Islet precursor cell (in vitro differentiated cells): ENCODE results near the gene DEPDC5.
"Not testable (repeated sequence)": the region's sequence is repeated elsewhere in the genome, so short reads cannot be mapped to it uniquely, and the experiment has no call there.

Experiments used
- DNase-seq: peaks from one replicate; pipeline ENCODE4 v3.0.0-alpha.2; 2018

Gene DEPDC5

DNA sequence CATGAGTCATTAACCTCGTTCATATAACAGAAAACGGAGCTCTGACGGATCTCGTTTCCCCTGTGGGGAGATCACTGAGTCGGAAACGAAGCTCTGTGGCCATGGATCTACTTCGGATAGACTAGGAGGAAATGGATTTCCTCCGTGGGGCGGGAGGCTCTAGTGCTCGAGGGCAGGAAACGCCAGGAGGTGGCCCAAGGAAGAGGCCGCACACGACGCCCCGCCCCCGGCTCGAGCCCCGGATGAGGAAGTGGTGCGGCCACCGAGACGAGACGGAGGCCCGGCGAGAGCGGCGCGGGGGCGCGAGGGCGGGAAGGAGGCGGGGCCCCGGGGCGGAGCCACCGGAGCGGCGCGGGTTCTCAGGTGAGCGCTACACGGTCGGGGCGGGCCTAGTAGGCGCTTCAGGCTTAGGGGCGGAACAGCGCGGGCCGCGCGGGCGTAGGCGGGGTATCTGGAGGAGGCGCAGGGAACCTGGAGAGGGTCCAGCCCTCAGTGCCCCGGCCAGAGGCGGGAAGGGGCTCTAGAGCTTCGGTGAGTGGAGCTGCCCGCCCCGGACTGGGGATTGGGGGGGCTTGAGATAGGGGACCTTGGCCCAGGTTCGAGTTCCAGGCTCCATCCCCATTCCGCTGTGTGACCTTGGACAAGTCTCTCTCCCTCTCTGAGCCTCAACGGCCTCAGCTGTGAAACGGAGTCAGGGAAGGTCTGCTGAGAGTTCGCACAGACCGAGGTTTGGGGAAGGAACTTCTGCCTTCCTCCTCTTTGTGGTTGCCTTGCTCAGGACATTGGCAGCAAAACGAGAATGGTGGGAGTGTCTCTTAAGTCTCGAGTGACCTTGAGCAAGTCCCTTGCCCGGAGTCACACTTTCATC, at the start of gene DEPDC5:
Gene DEPDC5, plus strand, starts transcription at position 386 of the 868 bp plus-strand sequence. CDS start 903 bp downstream, outside the sequence.
- DNase-seq: peak; percentile 98

DNA sequence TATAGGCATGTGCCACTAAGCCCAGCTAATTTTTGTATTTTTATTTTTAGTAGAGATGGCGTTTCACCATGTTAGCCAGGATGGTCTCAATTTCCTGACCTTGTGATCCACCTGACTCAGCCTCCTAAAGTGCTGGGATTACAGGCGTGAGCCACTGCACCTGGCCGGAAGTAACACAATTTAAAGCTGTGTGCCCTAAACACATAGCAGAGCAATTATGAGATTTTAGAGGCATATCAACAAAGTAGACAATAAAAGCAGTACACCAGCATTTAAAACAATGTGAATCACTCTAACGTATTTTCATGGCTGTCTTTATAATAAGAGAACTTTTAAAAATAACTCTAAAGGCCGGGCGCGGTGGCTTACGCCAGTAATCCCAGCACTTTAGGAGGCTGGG, 46.3 kb upstream of the DEPDC5 start:
- no peak for DNase-seq

DNA sequence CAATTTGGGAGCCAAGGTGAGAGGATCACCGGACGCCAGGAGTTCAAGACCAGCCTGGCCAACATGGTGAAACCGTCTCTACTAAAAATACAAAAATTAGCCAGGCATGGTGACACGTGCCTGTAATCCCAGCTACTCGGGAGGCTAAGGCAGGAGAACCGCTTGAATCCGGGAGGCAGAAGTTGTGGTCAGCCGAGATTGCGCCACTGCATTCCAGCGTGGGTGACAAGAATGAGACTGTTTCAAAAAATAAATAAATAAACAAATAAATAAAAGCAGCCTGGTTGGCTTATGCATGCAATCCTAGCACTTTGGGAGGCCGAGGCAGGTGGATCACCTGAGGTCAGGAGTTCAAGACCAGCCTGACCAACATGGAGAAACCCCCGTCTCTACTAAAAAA, 42.6 kb upstream of the DEPDC5 start:
- not testable (repeated sequence) for DNase-seq

DNA sequence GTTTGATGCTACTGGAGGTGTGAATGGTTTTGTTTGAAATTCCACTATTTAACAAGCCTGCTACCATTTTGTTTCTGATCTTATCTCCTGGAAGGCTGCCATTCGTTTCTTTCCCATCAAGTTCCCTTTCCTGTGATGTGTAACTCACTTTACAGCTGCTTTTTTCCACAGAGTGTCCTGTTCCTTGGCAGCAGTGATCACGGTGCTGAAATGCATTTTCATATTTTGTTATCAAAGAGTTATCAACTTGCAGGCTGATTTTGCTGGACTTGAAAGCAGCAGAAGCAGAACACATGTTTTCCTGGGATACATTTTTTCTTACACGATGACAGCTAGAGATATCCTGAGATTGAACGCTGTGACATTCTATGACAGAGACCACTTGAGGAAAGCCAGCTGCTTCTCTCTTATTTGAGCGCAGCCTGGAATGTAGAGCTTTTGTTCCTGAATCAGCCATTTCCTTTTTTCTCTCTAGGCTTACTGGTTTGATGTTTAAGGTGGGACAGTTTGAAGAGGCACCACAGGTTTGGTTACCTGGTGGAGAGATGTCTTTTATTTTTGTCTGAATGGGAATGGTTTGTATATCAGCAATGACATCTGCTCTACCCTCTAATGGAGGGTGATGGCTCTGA, 38.6 kb upstream of the DEPDC5 start:
- DNase-seq: no peak

DNA sequence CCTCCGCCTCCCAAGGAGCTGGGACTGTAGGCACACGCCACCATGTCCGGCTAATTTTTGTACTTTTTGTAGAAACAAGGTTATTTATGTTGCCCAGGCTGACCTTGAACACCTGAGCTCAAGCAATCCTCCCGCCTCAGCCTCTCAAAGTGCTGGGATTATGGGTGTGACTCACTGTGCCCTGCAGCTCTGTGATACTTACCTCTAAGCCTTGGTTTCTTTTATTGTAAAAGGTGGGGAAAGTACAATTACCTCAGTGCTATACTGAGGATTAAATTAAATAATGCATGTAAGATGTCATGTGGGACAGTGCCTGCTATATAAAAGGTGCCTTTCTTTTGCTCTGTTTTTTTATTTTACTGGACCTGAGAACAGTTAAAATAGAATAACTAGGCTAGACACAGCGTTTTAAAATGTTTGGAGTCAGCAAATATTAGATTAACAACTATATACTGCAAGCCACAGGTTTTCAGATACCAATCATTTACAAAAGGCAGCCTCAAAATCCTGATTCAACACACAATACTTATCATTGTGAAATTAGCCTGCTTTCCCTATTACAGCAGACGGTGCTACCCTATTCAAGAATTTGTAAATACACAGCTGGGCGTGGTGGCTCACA, 33.9 kb upstream of the DEPDC5 start:
- no peak for DNase-seq

DNA sequence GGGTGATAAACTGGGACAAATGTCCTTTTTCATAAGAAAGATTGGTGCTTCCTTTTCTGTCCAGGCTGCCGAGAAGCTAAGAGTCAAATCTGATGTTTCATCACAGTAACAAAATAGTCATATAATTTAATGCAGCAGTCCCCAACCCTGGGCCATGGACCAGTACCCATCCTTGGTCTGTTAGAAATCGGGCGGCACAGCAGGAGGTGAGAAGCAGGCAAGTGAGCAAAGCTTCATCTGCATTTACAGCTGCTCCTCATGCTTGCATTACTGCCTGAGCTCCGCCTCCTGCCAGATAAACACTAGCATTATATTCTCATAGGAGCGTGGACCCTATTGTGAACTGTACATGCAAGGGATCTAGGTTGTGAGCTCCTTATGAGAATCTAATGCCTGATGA, 30.1 kb upstream of the DEPDC5 start:
- DNase-seq: no peak

DNA sequence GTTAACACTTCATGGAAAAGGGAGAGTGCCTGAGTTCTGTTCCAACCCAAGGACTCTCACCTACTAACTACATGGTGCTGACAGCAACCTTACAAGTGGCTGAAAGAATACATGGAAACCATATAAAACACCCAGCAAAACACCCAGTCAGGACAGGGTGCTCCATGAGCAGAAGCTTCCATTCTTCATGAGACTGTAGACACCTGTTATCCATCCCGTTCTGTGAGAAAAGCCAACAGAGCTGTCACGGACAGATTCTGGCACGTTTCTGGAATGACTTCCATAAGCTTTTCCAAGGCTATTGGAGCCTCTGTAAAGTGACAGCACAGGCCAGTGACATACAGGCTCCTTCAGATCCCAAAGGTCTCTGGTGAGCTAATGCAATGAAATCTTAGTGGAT, 27.1 kb upstream of the DEPDC5 start:
- DNase-seq: no peak

DNA sequence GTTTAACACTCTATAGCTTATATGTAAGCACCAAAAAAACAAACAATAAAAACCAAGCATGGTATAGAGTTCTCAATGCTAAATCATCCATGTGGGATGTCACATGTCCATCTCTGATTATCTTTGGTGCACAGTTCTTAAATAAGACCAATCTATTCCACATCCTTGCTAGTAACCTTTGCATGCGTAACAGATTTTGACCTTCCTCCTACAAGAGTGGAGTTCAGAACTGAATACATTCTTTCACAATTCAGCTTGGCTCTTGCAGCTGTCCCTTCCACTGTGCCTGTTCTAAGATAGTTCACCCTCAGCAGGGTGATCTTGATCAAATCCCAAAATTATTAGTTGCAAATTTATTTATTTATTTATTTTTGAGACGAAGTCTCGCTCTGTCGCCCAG, 25.0 kb upstream of the DEPDC5 start:
- no peak for DNase-seq

DNA sequence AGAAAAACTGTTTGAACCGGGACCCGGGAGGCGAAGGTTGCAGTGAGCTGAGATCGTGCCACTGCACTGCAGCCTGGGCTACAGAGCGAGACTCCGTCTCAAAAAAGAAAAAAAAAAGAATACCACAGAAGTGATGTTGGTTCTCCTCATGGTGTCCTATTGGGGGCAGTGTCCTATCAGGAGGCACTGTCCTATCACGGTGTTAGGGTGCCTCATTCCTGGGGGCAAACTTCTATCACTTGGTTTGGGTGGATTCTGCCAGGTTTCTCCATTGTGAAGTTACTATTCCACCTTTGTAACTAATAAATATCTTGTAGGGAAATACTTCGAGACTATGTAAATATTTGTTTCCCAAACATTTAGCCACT, 23.5 kb upstream of the DEPDC5 start:
- DNase-seq: no peak

DNA sequence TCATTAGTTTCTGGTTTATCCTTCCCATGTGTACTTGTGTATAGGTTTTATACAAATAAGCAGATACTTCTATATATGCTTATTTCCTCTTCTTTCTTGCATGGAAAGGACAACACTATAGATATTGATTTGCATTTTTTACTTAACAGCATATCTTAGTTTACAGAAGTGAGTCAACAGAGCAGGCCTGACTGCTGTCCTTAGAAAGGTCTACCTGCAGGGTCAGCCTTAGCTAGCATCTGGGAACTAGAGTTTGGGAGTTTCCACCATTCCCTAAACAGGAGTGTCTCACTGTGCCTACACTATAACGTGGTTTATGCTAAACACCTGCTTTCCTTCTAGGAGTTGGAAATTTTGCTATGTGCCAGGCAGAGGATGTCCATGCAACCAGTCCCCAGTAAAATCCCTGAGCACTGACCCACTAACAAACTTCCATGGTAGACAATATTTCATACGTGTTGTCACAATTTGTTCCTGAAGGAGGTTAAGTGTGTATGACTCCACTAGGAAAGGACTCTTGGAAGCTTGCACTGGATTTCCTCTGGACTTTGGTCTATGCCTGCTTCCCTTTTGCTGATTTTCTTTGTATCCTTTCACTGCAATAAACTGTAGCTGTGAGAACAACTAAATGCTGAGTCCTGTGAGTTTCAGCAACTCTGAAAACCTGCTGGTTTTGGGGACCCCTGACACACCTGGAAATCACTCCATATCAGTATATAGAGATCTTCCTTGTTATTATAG, 21.6 kb upstream of the DEPDC5 start:
- no peak for DNase-seq

DNA sequence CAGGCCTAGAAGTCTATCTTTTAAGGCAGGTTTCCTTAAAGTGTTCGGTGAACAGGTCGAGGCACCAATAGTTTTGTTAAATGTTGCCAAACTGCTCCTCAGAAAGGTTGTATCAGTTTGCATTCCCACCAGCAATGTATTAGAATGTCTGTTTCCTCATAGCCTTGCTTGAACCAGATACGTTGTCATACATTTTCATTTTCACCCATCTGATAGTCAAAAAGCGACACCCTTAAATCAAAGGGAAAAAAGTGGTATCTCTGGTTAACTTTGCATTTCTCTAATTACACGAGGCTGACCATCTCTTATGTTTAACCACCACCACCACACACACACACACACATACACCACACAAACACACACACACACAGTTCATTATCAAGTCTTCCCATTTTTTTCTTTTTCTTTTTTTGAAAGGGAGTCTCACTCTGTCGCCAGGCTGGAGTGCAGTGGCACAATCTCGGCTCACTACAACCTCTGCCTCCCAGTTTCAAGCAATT, 20.2 kb upstream of the DEPDC5 start:
- DNase-seq: no peak

DNA sequence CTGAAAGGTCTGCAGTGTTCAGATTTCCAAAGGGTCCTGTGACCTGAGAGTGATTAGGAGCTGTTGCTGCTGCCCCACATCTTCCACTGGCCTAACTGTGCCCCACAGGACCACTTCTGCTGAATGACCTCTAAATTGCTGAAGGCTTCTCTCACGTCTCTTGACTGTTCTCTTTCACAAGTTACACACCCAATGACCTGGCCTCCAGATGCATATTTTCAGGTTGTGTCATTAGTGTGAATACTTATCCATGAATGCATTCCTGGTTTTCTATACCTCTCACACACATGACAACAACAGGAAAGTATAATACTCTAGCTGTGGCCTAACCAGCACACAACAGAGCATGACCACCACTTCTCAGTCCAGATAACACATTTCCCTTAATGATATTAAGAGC, 19.3 kb upstream of the DEPDC5 start:
- no peak for DNase-seq

DNA sequence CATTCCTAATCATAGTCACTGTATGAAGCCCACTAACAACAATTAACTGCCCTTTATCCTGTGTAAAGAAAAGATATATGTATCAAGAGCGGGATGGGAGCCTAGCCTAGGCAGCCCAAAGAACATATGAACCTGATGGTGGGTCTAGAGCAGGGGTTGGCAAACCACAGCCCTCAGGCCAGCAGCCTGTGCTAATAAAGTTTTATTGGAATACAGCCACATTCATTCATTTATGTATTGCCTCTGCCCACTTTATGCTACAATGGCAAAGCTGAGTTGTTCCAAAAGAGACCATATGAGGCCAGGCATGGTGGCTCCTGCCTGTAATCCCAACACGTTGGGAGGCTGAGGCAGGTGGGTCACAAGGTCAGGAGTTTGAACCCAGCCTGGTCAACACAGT, 17.4 kb upstream of the DEPDC5 start:
- DNase-seq: no peak

DNA sequence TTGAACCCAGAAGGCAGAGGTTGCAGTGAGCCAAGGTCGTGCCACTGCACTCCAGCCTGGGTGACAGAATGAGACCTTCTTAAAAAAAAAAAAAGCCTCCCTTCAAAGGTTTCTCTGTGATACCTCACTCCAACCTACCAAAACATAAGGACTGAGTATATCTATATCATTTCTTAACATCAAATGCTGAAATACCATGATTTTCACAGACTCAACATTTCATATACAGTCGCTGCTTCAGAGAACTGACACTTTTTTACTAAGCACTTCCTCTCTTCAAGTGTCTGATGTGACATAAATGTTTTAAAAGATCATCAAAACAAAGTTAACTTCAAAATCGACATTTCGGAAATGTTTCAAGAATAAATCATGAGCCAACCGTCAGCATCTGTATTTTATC, 15.9 kb upstream of the DEPDC5 start:
- DNase-seq: no peak

DNA sequence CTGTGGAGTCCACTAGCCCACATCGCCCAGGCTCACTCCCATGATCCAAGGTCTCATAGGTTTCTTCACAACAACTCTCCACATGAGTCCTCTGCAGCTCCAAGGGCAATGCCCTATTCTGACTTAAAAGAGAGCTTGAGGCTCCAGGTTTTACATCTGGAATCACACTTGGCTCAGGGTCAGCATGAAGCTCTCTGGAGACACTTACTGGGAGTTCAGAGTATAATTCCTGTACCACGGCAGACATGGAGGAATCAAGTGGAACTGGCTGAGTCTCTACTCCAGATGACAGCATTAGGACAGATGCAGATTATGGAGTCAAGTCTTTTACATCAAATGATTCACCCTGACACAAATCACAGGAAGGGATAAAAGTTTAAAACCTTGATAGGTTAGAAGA, 15.3 kb upstream of the DEPDC5 start:
- no peak for DNase-seq

DNA sequence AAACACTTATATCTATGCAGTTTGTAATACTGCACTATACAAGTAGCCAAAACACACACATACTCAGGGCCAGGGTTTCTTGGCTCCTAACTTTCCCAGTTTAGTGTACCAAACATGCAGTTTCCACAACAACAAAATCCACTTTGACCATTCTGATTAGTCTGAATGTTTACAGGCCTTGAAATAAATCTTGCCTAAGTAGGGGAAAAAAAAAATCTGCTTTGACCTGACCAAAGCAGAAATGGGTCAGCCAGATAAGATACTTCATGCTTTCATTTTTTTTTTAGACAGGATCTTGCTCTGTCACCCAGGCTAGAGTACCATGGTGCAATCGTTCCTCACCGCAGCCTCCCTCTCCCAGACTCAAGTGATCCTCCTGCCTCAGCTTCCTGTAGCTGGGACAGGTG, 14.0 kb upstream of the DEPDC5 start:
- DNase-seq: no peak

DNA sequence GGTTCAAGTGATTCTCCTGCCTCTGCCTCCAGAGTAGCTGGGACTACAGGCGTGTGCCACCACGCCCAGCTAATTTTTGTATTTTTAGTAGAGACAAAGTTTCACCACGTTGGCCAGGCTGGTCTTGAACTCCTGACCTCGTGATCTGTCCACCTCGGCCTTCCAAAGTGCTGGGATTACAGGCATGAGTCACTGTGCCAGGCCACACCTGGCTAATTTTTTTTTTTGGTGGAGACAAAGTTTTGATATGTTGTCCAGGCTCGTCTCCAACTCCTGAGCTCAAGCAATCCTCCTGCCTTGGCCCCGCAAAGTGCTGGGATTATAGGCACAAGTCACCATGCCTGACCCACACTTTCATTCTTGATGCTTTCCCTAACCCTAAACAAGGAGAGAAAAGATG, 13.5 kb upstream of the DEPDC5 start:
- DNase-seq: not testable (repeated sequence)

DNA sequence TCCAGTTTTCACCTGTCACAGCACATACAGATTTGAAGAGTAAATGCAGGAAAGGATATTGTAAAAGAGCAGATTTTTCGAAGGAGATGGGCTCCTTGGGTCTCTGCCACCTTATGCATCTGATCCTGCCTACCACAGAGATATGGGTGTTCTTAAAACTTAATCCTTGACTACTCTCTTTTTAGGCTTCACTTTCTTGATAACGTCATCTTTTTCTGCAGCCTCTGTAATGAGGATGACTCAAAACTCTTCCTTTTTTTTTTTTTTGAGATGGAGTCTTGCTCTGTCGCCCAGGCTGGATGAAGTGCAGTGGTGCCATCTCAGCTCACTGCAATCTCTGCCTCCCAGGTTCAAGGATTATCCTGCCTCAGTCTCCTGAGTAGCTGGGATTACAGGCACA, 11.7 kb upstream of the DEPDC5 start:
- DNase-seq: no peak

DNA sequence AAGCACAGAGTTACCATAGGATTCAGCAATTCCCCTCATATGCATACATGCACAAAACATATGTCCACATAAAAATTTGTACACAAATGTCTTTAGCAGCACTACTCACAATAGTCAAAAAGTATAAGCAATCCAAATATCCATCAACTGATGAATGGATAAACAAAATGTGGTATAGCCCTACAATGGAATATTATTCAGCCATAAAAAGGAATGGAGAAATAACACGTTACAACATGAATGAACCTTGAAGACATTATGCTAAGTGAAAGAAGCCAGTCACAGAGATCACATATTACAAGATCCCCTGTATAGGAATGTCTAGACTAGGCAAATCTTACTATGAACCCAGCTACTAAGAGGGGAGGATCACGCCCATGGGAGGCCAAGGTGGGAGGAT, 11.1 kb upstream of the DEPDC5 start:
- DNase-seq: no peak

DNA sequence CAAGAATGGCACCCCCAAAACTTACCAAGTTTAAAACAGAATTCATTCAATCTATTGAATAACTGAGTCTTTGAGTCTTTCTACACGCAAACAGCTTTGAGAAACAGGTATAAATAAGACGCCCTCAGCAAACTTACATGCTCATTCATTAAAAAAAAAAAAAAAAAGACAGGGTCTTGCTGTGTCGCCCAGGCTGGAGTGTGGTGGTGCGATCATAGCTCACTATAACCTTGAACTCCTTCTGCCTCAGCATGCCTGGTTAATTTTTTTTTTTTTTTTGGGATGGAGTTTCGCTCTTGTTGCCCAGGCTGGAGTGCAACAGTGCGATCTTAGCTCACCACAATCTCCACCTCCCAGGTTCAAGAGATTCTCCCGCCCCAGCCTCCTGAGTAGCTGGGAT, 9.9 kb upstream of the DEPDC5 start:
- DNase-seq: no peak

DNA sequence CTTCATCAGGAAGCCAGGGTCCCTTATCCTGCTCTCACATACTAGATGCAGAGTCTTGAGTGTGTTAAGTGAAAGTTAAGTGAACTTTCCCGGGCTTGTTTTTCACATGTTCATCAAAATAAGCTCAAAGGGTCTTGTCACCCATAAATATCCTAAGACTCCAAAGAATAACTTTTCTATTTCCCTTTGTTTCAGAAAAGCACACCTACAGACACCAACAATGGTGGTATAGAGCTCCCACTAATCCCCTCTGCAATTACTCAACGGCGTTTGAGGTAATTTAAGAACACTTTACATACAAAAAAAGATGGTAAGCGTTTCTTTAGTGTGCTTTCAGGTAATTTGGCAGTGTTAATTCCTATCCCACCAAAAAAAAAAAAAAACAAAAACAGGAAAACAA, 6.4 kb upstream of the DEPDC5 start:
- DNase-seq: no peak

DNA sequence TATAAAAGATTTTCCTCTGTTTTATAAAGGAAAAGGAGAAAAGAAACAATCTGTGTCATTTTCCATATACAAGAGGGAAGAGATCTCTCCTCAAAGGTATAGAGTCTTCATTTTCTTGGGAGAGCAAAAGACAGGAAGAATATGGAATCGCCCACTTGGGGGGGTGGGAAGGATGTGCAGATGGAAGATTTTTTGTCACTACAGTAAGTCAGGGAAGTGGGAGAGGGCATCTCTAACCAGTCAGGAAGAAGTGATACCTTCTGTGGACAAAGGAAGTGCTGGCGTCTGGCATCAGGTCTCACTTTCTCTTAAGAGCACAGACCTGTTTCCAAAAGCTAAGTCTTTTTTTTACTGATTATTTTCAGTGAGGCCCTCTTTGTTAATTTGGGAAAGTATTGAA, 5.3 kb upstream of the DEPDC5 start:
- no peak for DNase-seq

DNA sequence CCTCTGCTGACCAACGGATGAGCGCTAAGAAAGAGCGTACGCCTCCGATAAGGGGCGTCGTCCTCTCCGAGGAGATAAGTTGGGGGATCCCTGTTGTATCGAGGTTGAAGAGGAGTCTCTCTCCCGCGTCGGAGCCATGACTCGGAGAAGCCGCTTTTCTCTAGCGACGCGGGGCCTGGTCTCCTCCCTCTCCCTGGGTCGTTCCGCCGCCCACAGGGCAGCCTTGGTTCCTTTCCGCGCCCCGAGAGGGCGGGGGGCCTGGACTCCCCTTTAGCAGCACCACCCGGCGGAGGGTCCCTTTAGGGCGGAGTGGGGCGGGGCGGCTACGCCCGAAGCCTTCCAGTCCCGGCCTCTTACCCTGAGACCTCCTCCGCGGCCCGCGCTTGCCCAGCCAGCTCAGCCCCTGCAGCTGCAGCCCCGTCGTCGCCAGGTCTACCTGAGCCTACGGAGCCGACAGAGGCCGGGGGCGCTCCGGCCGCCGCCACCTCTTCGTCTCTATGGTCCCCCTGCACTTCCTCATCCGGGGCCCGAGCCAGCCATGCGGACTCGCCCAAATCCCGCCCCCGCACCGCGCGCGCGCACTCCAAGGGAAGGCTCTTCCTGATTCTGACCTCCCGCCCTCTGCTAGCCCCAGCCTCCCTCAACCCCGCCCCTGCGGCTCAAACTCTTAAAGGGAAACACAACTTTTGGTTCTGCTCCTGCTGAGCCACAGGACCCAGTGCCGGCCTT, 4.0 kb upstream of the DEPDC5 start, which contains the start of gene PRR14L:
Gene PRR14L, minus strand, starts transcription at position 497 of the 729 bp plus-strand sequence. CDS start 11,272 bp downstream, outside the sequence.
- DNase-seq: peak; percentile 98
